ENCODE data around the gene PLPPR1. TPM values are rescaled to one million over a fixed set of nuclear protein-coding genes. Genes with fewer than 3 reads are reported as not detected.

PLPPR1 gene
- total and polyA plus RNA-seq, 4 donors: 1.2 to 26.3 (median 2.4) TPM

- H3K27me3 ChIP-seq (ENCODE audit: control insufficient read depth in 4 of 4, insufficient read depth in 4 of 4, low read length in 3 of 4): no peaks in the 10 kb centered on the region
- TF ChIP-seq CTCF (IDR thresholded peaks at IDR 0.05; ENCODE audit: low read depth, low read length, missing input control) (no peak), SP1 (IDR thresholded peaks at IDR 0.05) (no peak), FOXA1 (IDR thresholded peaks at IDR 0.05) (no peak), TAF1 (conservative IDR thresholded peaks at IDR 0.05) (no peak), REST (IDR thresholded peaks at IDR 0.05) (no peak), MAX (IDR thresholded peaks at IDR 0.05) (no peak), NR2F2 (IDR thresholded peaks at IDR 0.05) (no peak), YY1 (IDR thresholded peaks at IDR 0.05) (no peak), ZBTB33 (IDR thresholded peaks at IDR 0.05) (no peak), JUND (IDR thresholded peaks at IDR 0.05) (no peak)
Measured at GRCh38 chr9:101336091-101336490, 307.6 kb downstream of the PLPPR1 start.

GRCh38 chr9:101337237-101337636 is 308.7 kb downstream of the PLPPR1 start:
- Histone ChIP-seq H3K9ac (ENCODE audit: low read depth in 1 of 2, low read length in 2 of 2) (no peak overlapping the region), H3K27ac (ENCODE audit: low read depth in 1 of 2, low read length in 2 of 2) (no peak overlapping the region), H3K36me3 (ENCODE audit: control insufficient read depth in 4 of 4, insufficient read depth in 3 of 4, low read depth in 1 of 4, low read length in 3 of 4) (no peaks in the 10 kb centered on the region), H3K4me3 (ENCODE audit: low read depth in 1 of 3, low read length in 3 of 3) (no peak overlapping the region), H3K27me3 (ENCODE audit: control insufficient read depth in 4 of 4, insufficient read depth in 4 of 4, low read length in 3 of 4) (no peaks in the 10 kb centered on the region), H3K4me1 (ENCODE audit: control insufficient read depth in 4 of 4, insufficient read depth in 4 of 4, low read length in 3 of 4) (peaks cover under 1 to 9% (median 5%) of the 10 kb centered on the region in 4 donors), H3K9me3 (ENCODE audit: control insufficient read depth in 4 of 4, low read length in 3 of 4) (no peaks in the 10 kb centered on the region)
- no peak for TF ChIP-seq CTCF (IDR thresholded peaks at IDR 0.05; ENCODE audit: low read depth, low read length, missing input control)
- no peak for TF ChIP-seq HNF4G (IDR thresholded peaks at IDR 0.05)
- TF ChIP-seq FOXA1 (IDR thresholded peaks at IDR 0.05): no peak
- no peak for TF ChIP-seq NR2F2 (IDR thresholded peaks at IDR 0.05)
- no peak for TF ChIP-seq TAF1 (conservative IDR thresholded peaks at IDR 0.05)
- no peak for TF ChIP-seq ATF3 (IDR thresholded peaks at IDR 0.05)
- TF ChIP-seq YY1 (IDR thresholded peaks at IDR 0.05): no peak
- DNase-seq (ENCODE audit: low spot score): no peak
- 90% methylated on average over 2 of the region's 2 CpGs for WGBS

More at GRCh38 chr9:101336091-101336490, 307.6 kb downstream of the PLPPR1 start:
- H3K4me3 ChIP-seq (ENCODE audit: low read depth in 1 of 3, low read length in 3 of 3): no peak overlapping the region
- no peak overlapping the region for H3K27ac ChIP-seq (ENCODE audit: low read depth in 1 of 2, low read length in 2 of 2)
- DNase-seq (ENCODE audit: low spot score): no peak
- H3K4me1 ChIP-seq (ENCODE audit: control insufficient read depth in 4 of 4, insufficient read depth in 4 of 4, low read length in 3 of 4): peaks cover 4 to 13% (median 9%) of the 10 kb centered on the region in 4 donors
- no peaks in the 10 kb centered on the region for H3K9me3 ChIP-seq (ENCODE audit: control insufficient read depth in 4 of 4, low read length in 3 of 4)
- no peaks in the 10 kb centered on the region for H3K36me3 ChIP-seq (ENCODE audit: control insufficient read depth in 4 of 4, insufficient read depth in 3 of 4, low read depth in 1 of 4, low read length in 3 of 4)
- H3K9ac ChIP-seq (ENCODE audit: low read depth in 1 of 2, low read length in 2 of 2): no peak overlapping the region
